PC-9 (cell line): Measurements from ENCODE around the gene SAA1. TPM values are rescaled to one million over a fixed set of nuclear protein-coding genes. Genes with fewer than 3 reads are reported as not detected.

ENCODE experiments used
- BruUV-seq: library from RNA; stranded (reverse); fragments of 400-500 nt; replicated peaks from 2 replicates; lab custom pipeline; 2021; lab: Mats Ljungman, UMichigan
- CTCF ChIA-PET: fragments of 300-600 bp; sonication (Branson Sonifier 250); formaldehyde crosslinking; loops from one replicate; lab custom pipeline; 2022; ENCODE audit warnings: antibody characterized with exemption; lab: Charles Lee
- POLR2A ChIA-PET: fragments of 300-600 bp; sonication (Branson Sonifier 250); formaldehyde crosslinking; loops from one replicate; lab custom pipeline; 2022; ENCODE audit warnings: antibody characterized with exemption; ENCODE audit not compliant: unreplicated experiment; lab: Charles Lee
- DNase-seq, 2 experiments: peaks; one replicate each; pipeline versions ENCODE4 v3.0.0 to v3.0.0-alpha.2; 2015 to 2022; ENCODE audit warnings: mixed read lengths in 1 of 2
- H2AFZ ChIP-seq: fragments of 200-600 bp; sonication (generic); 2 replicates; pipeline ENCODE4 v1.8.1; 2017; ENCODE audit warnings: antibody characterized with exemption
- H3F3A ChIP-seq: fragments of 200-600 bp; sonication (generic); 2 replicates; pipeline ENCODE4 v1.8.1; 2017; ENCODE audit warnings: antibody characterized with exemption, mild to moderate bottlenecking, low read depth; ENCODE audit not compliant: insufficient read depth
- H3K27ac ChIP-seq: fragments of 200-600 bp; sonication (generic); 2 replicates; pipeline ENCODE4 v1.6.1; 2016; ENCODE audit warnings: mixed run types
- H3K27me3 ChIP-seq: fragments of 200-600 bp; sonication (generic); 2 replicates; pipeline ENCODE4 v1.6.1; 2016; ENCODE audit warnings: low read depth, mixed run types; ENCODE audit not compliant: insufficient read depth
- H3K36me3 ChIP-seq: fragments of 200-600 bp; sonication (generic); 2 replicates; pipeline ENCODE4 v1.6.1; 2016; ENCODE audit warnings: low read depth, mixed run types
- H3K4me1 ChIP-seq: fragments of 200-600 bp; sonication (generic); replicated peaks from 2 replicates; pipeline ENCODE4 v1.6.1; 2016; ENCODE audit warnings: mixed run types; ENCODE audit not compliant: insufficient read depth
- H3K4me2 ChIP-seq: fragments of 200-600 bp; sonication (generic); 2 replicates; pipeline ENCODE4 v1.6.1; 2017; ENCODE audit warnings: mixed run types
- H3K4me3 ChIP-seq: fragments of 200-600 bp; sonication (generic); 2 replicates; pipeline ENCODE4 v1.6.1; 2016; ENCODE audit warnings: mixed run types
- H3K79me2 ChIP-seq: fragments of 200-600 bp; sonication (generic); 2 replicates; pipeline ENCODE4 v1.6.1; 2017; ENCODE audit warnings: low read depth, mixed run types
- H3K9me2 ChIP-seq: fragments of 200-600 bp; sonication (generic); 2 replicates; pipeline ENCODE4 v1.8.1; 2017; ENCODE audit warnings: mild to moderate bottlenecking; ENCODE audit not compliant: insufficient read depth
- H3K9me3 ChIP-seq: fragments of 200-600 bp; sonication (generic); 2 replicates; pipeline ENCODE4 v1.8.1; 2016; ENCODE audit warnings: low read depth; ENCODE audit not compliant: insufficient read depth
- H4K20me1 ChIP-seq: fragments of 200-600 bp; sonication (generic); 2 replicates; pipeline ENCODE4 v1.8.1; 2017; ENCODE audit not compliant: insufficient read depth
- EZH2 ChIP-seq: fragments of 200-600 bp; sonication (generic); IDR thresholded peaks from 2 replicates; pipeline ENCODE4 v1.8.0; 2017; ENCODE audit warnings: antibody characterized with exemption, low read depth
- intact Hi-C: fragments of 100-400 bp; cut with micrococcal nuclease; formaldehyde crosslinking; loops from one replicate; pipeline ENCODE4 v1.10.0; 2022; ENCODE audit not compliant: unreplicated experiment
- total RNA-seq: library from RNA; stranded (reverse); gene quantifications from 2 replicates; pipeline ENCODE4 v1.2.3, GENCODE V29; 2021
- TF ChIP-seq, protein P1 (sequence below): fragments of 200-600 bp; sonication (generic); conservative IDR thresholded peaks from 2 replicates; pipeline ENCODE4 v1.6.1; 2017; ENCODE audit warnings: mixed run types, antibody characterized with exemption, mild to moderate bottlenecking, moderate library complexity

The SAA1 gene
- total RNA-seq, 1 experiment from 2014 or later, result not detected

DNA sequence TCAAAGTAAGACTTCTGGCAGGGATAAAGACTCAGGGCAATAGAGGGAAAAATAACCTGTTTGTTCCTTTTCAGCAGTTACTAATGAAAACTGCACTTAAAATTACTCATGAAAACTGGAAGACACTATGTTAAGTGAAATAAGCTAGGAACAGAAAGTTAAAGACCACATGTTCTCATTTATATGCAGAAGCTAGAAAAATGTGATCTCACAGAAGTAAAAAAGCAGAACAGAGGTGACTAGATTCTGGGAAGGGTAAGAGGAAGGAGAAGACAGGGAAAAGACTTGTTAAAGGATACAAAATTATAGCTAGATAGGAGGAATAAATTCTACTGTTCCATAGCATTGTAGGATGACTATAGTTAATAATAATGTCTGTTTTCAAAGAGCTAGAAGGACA, 33.7 kb downstream of the SAA1 start:
- TF ChIP-seq, protein P1, sequence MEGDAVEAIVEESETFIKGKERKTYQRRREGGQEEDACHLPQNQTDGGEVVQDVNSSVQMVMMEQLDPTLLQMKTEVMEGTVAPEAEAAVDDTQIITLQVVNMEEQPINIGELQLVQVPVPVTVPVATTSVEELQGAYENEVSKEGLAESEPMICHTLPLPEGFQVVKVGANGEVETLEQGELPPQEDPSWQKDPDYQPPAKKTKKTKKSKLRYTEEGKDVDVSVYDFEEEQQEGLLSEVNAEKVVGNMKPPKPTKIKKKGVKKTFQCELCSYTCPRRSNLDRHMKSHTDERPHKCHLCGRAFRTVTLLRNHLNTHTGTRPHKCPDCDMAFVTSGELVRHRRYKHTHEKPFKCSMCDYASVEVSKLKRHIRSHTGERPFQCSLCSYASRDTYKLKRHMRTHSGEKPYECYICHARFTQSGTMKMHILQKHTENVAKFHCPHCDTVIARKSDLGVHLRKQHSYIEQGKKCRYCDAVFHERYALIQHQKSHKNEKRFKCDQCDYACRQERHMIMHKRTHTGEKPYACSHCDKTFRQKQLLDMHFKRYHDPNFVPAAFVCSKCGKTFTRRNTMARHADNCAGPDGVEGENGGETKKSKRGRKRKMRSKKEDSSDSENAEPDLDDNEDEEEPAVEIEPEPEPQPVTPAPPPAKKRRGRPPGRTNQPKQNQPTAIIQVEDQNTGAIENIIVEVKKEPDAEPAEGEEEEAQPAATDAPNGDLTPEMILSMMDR, result no peak
- no peak for TF ChIP-seq EZH2
- POLR2A ChIA-PET, result no interaction called here
- no peaks in the 10 kb centered on the region for H3K9me2 ChIP-seq
- H3K4me3 ChIP-seq, result no peak overlapping the region
- intact Hi-C loops, result loop anchor here (10.0 kb wide), 1 partner anchor 215 kb away; no protein-coding TSS in a partner anchor
- H3F3A ChIP-seq, result no peaks in the 10 kb centered on the region
- no peaks in the 10 kb centered on the region for H4K20me1 ChIP-seq
- H3K27me3 ChIP-seq, result no peaks in the 10 kb centered on the region
- H3K27ac ChIP-seq, result no peak overlapping the region
- no peaks in the 10 kb centered on the region for H3K9me3 ChIP-seq
- no peak for DNase-seq
- no peaks in the 10 kb centered on the region for H3K4me1 ChIP-seq
- no TSS peak for BruUV-seq
- peaks cover 50% of the 10 kb centered on the region for H3K36me3 ChIP-seq
- H3K4me2 ChIP-seq, result no peak overlapping the region
- CTCF ChIA-PET, result no interaction called here
- H3K79me2 ChIP-seq, result no peaks in the 10 kb centered on the region
- H2AFZ ChIP-seq, result no peak overlapping the region

GRCh38 chr11:18304745-18305144, 38.7 kb downstream of the SAA1 start:
- BruUV-seq, result no TSS peak
- CTCF ChIA-PET, result interaction anchor here (0.6 kb wide), 1 partner anchor 24 kb away, joined by 5 read pairs; no protein-coding TSS in a partner anchor
- intact Hi-C loops, result no loop called here
- Histone ChIP-seq H3K9me3 (no peaks in the 10 kb centered on the region), H3K4me3 (no peak overlapping the region), H3K4me1 (peaks cover under 1% of the 10 kb centered on the region), H3K4me2 (no peak overlapping the region), H3K79me2 (no peaks in the 10 kb centered on the region), H3K27ac (no peak overlapping the region), H2AFZ (no peak overlapping the region), H3K36me3 (peaks cover 60% of the 10 kb centered on the region), H3K9me2 (no peaks in the 10 kb centered on the region), H3K27me3 (no peaks in the 10 kb centered on the region), H4K20me1 (no peaks in the 10 kb centered on the region), H3F3A (peaks cover 1% of the 10 kb centered on the region; the same call in 1 of the 2 replicates)
- POLR2A ChIA-PET, result no interaction called here
- no peak for TF ChIP-seq EZH2
- TF ChIP-seq, protein P1, result no peak
- DNase-seq, result no peak

- ChIA-PET POLR2A (no interaction called here), CTCF (no interaction called here)
- no TSS peak for BruUV-seq
- Histone ChIP-seq H3K36me3 (peaks cover 64% of the 10 kb centered on the region), H3K4me2 (no peak overlapping the region), H3K79me2 (peaks cover 11% of the 10 kb centered on the region), H2AFZ (no peak overlapping the region), H3F3A (peaks cover 27% of the 10 kb centered on the region), H3K27me3 (no peaks in the 10 kb centered on the region), H3K4me3 (no peak overlapping the region), H3K27ac (no peak overlapping the region), H3K9me3 (no peaks in the 10 kb centered on the region), H3K9me2 (no peaks in the 10 kb centered on the region), H3K4me1 (peaks cover 29% of the 10 kb centered on the region), H4K20me1 (no peaks in the 10 kb centered on the region)
- intact Hi-C loops, result no loop called here
- no peak for DNase-seq
- no peak for TF ChIP-seq EZH2
Measured at GRCh38 chr11:18307461-18308139, 41.5 kb downstream of the SAA1 start.
